Ascending aorta (tissue), 2 donors: Measurements from ENCODE around the gene ZNRF3. TPM values are rescaled to one million over a fixed set of nuclear protein-coding genes. Genes with fewer than 3 reads are reported as not detected.

Source experiments
- DNase-seq, 2 donors: peaks; one replicate each; pipeline ENCODE4 v3.0.0-alpha.2; 2019; ENCODE audit warnings: low spot score in 2 of 2
- H3K27ac ChIP-seq, 2 donors: fragments of 200-600 bp; sonication (generic); one replicate each; pipeline ENCODE4 v1.5.1; 2016 to 2017; ENCODE audit warnings: mild to moderate bottlenecking in 1 of 2
- H3K27me3 ChIP-seq: fragments of 200-600 bp; sonication (generic); one replicate; pipeline ENCODE4 v1.5.1; 2017
- H3K36me3 ChIP-seq, 2 donors: fragments of 200-600 bp; sonication (generic); one replicate each; pipeline ENCODE4 v1.5.1; 2016
- H3K4me1 ChIP-seq, 2 donors: fragments of 200-600 bp; sonication (generic); one replicate each; pipeline ENCODE4 v1.5.1; 2016 to 2017; ENCODE audit warnings: mild to moderate bottlenecking in 1 of 2
- H3K4me3 ChIP-seq, 2 donors: fragments of 200-600 bp; sonication (generic); one replicate each; pipeline ENCODE4 v1.5.1; 2016 to 2017; ENCODE audit warnings: mild to moderate bottlenecking in 1 of 2
- H3K9me3 ChIP-seq, 2 donors: fragments of 200-600 bp; sonication (generic); one replicate each; pipeline ENCODE4 v1.5.1; 2016
- intact Hi-C: fragments of 100-400 bp; cut with DNase I; formaldehyde crosslinking; loops from one replicate; pipeline ENCODE4 v1.15.1; 2023
- total RNA-seq: library from RNA; depleted of rRNA; stranded (reverse); fragments of >200 nt; gene quantifications from one replicate; pipeline ENCODE4 v1.1.0, GENCODE V29; 2016
- TF ChIP-seq, protein P1 (sequence below), 3 experiments: fragments of 200-600 bp in 2 of 3; fragments of 450-650 bp in 1 of 3; sonication (generic) in 2 of 3; IDR thresholded peaks; one replicate each; pipeline ENCODE4 v1.5.1; 2016 to 2019; ENCODE audit warnings: antibody characterized with exemption in 3 of 3, mild to moderate bottlenecking in 1 of 3, moderate library complexity in 1 of 3

ZNRF3 gene
- total RNA-seq, 1 donor from 2014 or later: 49.1 TPM

DNA sequence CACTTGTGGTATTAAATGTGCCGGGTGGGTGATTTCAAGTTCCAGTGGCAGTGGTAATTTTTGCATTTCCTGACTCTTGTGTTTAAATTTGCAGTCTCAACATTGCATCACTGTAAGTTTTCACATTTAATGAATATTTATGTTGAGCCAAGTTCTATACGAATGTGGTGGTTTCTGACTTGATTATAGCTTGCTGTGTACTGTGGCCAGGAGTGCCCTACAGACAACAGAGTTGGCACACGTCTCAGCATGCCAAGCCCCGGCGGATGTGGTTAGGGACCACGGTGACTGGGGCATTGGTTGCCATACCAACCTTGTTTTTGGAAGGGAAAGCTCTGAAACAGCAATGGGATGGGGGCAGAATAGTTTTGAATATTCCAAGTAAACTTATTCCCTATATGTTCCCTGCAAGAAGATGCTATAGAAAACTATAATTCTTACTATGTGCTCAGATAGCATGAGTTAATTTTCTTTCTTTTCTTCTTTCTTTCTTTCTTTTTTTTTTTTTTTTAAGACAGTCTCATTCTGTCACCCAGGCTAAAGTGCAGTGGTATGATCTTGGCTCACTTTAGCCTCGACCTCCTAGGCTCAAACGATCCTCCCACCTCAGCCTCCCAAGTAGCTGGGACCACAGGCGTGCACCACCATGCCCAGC is 16.0 kb downstream of the ZNRF3 start:
- DNase-seq: no peak
- peaks cover 4 to 28% of the 10 kb centered on the region in 2 donors for H3K4me1 ChIP-seq
- intact Hi-C loops: no loop called here
- peak overlapping the region in 1 of 2 donors; percentile 53 for H3K27ac ChIP-seq
- no peaks in the 10 kb centered on the region for H3K36me3 ChIP-seq
- H3K9me3 ChIP-seq: no peaks in the 10 kb centered on the region
- H3K27me3 ChIP-seq: no peaks in the 10 kb centered on the region
- TF ChIP-seq, protein P1, sequence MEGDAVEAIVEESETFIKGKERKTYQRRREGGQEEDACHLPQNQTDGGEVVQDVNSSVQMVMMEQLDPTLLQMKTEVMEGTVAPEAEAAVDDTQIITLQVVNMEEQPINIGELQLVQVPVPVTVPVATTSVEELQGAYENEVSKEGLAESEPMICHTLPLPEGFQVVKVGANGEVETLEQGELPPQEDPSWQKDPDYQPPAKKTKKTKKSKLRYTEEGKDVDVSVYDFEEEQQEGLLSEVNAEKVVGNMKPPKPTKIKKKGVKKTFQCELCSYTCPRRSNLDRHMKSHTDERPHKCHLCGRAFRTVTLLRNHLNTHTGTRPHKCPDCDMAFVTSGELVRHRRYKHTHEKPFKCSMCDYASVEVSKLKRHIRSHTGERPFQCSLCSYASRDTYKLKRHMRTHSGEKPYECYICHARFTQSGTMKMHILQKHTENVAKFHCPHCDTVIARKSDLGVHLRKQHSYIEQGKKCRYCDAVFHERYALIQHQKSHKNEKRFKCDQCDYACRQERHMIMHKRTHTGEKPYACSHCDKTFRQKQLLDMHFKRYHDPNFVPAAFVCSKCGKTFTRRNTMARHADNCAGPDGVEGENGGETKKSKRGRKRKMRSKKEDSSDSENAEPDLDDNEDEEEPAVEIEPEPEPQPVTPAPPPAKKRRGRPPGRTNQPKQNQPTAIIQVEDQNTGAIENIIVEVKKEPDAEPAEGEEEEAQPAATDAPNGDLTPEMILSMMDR (IDR thresholded peaks at IDR 0.05): no peak
- no peak overlapping the region for H3K4me3 ChIP-seq

DNA sequence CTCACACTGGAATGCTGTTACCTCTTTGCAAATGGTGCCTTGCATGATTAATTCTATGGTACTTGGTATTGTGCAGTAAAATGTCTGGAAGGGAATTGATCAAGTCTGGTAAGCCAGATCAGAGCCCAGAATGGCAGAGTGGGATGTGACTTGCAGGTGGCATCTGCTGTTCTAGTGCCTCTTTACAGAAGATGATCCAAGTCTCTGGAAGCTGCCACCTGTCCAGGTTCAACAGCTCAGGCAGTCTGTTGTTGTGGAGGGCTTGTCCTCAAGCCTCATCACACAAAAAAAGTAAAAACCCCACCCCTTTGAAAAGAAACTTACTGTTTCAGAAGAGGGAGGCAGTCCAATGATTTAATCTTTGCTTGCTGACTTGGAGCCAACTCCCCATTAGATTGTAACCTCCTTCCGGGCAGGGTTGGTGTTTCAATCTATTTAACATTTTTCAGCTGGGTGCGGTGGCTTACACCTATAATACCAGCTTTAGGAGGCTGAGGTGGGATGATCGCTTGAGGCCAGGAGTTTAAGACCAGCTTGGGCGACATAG is 17.1 kb downstream of the ZNRF3 start:
- DNase-seq: no peak
- intact Hi-C loops: no loop called here
- H3K4me1 ChIP-seq: peaks cover 4 to 37% of the 10 kb centered on the region in 2 donors
- no peaks in the 10 kb centered on the region for H3K9me3 ChIP-seq
- H3K27ac ChIP-seq: peak overlapping the region in 1 of 2 donors; percentile 5
- H3K4me3 ChIP-seq: no peak overlapping the region
- H3K27me3 ChIP-seq: no peaks in the 10 kb centered on the region
- TF ChIP-seq, protein P1 (IDR thresholded peaks at IDR 0.05): no peak
- no peaks in the 10 kb centered on the region for H3K36me3 ChIP-seq

DNA sequence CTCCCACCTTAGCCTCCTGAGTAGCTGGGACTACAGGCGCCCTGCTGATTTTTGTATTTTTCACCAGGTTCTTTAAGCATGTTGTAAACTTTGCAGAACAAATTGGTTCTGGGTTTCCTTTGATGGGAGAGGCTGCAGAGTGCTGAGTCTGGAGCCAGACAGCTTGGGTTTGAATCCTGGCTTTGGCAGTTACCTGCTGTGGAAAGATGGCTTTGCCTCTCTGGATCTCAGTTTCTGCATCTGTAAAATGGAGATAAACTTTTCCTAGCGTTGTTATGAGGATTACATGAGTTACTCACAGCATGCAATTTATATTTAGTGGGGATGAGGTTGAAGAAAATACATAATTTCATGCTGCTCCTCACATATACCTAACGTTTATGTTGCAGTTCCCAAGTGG is 19.1 kb downstream of the ZNRF3 start:
- peak overlapping the region; percentile 72 to 87 for H3K27ac ChIP-seq
- no peaks in the 10 kb centered on the region for H3K9me3 ChIP-seq
- intact Hi-C loops: no loop called here
- peaks cover 4 to 47% of the 10 kb centered on the region in 2 donors for H3K4me1 ChIP-seq
- no peaks in the 10 kb centered on the region for H3K36me3 ChIP-seq
- no peak for DNase-seq
- H3K4me3 ChIP-seq: no peak overlapping the region
- TF ChIP-seq, protein P1 (IDR thresholded peaks at IDR 0.05): no peak
- H3K27me3 ChIP-seq: no peaks in the 10 kb centered on the region

GRCh38 chr22:28903080-28903479 is 19.7 kb downstream of the ZNRF3 start:
- intact Hi-C loops: loop anchor here (1.0 kb wide), 1 partner anchor 19 kb away; no protein-coding TSS in a partner anchor
- TF ChIP-seq, protein P1 (IDR thresholded peaks at IDR 0.05): no peak
- Histone ChIP-seq H3K4me3 (peak overlapping the region in 1 of 2 donors; percentile 4), H3K9me3 (no peaks in the 10 kb centered on the region), H3K4me1 (peaks cover 4 to 51% of the 10 kb centered on the region in 2 donors), H3K27ac (peak overlapping the region; percentile 72 to 87), H3K36me3 (no peaks in the 10 kb centered on the region), H3K27me3 (no peaks in the 10 kb centered on the region)
- DNase-seq: peak in 1 of 2 donors; percentile 77

- Histone ChIP-seq H3K4me3 (peak overlapping the region in 1 of 2 donors; percentile 18), H3K36me3 (no peaks in the 10 kb centered on the region), H3K27me3 (no peaks in the 10 kb centered on the region), H3K4me1 (peaks cover 4 to 51% of the 10 kb centered on the region in 2 donors), H3K9me3 (no peaks in the 10 kb centered on the region), H3K27ac (peak overlapping the region; percentile 72 to 87)
- TF ChIP-seq, protein P1 (IDR thresholded peaks at IDR 0.05): no peak
- intact Hi-C loops: loop anchor here (1.0 kb wide), 1 partner anchor 19 kb away; no protein-coding TSS in a partner anchor
- no peak for DNase-seq
Observed at GRCh38 chr22:28903729-28904128, 20.4 kb downstream of the ZNRF3 start.
